H9 (cell line): ENCODE data around the gene PRKACB. TPM values are rescaled to one million over a fixed set of nuclear protein-coding genes. Genes with fewer than 3 reads are reported as not detected.

Experiments used
- total RNA-seq: library from RNA; stranded (reverse); gene quantifications from 2 replicates; pipeline ENCODE4 v1.2.1, GENCODE V29; 2021

The PRKACB gene
- total RNA-seq, 1 experiment from 2014 or later = 20.7 TPM

Other genes starting within 250 kb of the PRKACB start
- gene TTLL7, start 145.1 kb upstream of the PRKACB start, total RNA-seq = 3.4 and 6.6 TPM in 2 replicates
- gene SAMD13, start 157.4 kb downstream of the PRKACB start, total RNA-seq = 0.61 and 0.97 TPM in 2 replicates